GM20000 (cell line): ENCODE data around the gene PAPPA2.

Source experiments
- DNase-seq: peaks from one replicate; pipeline ENCODE4 v3.0.0; 2012; ENCODE audit warnings: low spot score
- TF ChIP-seq, protein P1 (sequence below): IDR thresholded peaks from 2 replicates; pipeline ENCODE4 v1.5.1; 2012; ENCODE audit warnings: mild to moderate bottlenecking, control low read depth; ENCODE audit errors: extremely low read depth, missing control alignments

The PAPPA2 gene

DNA sequence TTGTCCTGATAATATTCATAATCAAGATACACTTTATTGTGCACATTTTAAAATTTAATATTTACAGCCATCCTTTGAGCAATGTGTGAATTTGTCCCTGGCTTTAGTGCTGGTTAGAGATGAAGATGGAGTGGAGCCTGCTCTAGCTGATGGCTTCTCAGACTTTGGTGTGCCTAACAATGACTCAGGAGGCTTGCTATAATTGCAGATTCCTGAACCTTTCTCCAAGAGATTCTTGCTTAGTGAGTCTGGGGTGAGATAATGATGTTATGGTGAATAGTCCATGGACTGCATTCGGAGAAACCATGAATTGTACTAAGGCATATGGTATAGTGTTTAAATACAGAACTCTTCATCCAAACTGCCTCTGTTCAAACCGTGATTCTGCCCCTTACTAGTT lies 307.1 kb downstream of the PAPPA2 start:
- DNase-seq = no peak
- TF ChIP-seq, protein P1, sequence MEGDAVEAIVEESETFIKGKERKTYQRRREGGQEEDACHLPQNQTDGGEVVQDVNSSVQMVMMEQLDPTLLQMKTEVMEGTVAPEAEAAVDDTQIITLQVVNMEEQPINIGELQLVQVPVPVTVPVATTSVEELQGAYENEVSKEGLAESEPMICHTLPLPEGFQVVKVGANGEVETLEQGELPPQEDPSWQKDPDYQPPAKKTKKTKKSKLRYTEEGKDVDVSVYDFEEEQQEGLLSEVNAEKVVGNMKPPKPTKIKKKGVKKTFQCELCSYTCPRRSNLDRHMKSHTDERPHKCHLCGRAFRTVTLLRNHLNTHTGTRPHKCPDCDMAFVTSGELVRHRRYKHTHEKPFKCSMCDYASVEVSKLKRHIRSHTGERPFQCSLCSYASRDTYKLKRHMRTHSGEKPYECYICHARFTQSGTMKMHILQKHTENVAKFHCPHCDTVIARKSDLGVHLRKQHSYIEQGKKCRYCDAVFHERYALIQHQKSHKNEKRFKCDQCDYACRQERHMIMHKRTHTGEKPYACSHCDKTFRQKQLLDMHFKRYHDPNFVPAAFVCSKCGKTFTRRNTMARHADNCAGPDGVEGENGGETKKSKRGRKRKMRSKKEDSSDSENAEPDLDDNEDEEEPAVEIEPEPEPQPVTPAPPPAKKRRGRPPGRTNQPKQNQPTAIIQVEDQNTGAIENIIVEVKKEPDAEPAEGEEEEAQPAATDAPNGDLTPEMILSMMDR = no peak

DNA sequence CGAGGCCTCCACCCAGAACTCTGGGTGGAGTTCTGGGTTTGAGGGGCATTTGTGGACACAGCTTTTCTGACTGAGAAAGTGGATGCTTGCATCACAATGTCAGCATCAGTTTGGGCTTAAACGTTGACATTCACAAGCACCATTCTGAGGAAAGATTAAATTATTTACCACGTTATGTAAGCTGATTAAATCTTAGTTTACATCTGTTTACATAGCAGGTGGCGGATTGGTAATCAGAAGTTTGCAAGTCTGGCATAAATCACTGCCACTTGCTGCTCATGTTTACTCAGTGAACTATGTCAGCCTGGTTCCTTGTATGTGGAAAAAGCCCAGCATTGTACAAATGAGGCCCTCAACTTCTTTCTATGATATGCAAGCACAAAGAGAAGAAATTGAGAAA lies 310.1 kb downstream of the PAPPA2 start:
- TF ChIP-seq, protein P1 = no peak
- no peak for DNase-seq

DNA sequence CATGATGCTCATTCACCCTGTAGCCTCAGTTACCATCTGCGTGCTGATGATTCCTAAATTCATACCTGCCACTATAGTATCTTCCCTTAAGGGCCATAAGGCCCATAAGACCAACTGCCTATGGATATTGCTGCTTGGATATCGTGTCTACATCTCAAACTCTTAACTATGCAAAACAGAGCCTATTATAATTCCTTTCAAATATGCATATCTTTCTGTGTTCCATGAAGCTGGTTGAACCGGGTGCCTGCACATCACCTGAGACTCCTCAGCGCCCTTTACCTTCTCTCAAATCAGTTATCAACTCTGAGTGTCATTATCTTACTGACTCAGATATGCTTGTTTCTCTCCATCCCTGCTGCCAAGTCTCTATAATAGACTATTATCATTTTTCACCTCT lies 311.2 kb downstream of the PAPPA2 start:
- TF ChIP-seq, protein P1 = no peak
- DNase-seq = no peak

DNA sequence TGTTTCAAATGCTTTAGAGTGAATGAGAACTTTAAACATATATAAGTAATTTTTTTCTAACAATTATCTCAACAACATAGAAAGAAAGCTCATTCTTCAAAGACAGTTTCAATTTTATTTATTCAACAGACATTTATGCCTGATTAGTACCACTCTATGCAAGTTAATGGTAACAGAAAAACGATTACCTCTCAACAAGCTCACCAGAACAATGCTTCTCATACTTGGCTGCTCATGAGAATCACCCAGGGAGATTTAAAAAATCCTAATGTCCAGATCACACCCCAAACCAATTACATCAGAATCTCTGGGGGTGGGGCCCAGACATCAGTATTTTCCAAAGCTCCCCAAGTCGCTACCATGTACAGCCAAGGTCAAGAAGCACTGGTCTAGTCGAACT lies 312.4 kb downstream of the PAPPA2 start:
- TF ChIP-seq, protein P1 = no peak
- no peak for DNase-seq

DNA sequence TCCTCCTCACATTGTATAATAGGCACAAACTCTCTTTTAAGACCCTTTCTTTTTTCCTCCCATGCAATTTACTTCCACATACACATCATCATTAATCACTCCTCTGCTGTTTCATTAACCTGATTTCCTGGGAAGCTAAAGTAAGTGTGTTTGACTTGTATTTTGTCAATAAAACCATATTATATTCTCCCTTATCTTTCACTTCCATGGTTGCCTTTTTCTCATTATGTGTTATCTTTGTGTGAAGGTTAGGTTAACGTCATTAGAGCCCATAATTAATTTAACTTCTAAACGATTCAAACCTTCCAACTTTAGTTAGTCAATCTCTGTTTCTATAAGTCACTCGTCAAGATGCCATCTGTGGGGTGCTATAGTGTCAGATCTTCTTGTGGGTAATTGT lies 313.0 kb downstream of the PAPPA2 start:
- TF ChIP-seq, protein P1 = no peak
- no peak for DNase-seq

DNA sequence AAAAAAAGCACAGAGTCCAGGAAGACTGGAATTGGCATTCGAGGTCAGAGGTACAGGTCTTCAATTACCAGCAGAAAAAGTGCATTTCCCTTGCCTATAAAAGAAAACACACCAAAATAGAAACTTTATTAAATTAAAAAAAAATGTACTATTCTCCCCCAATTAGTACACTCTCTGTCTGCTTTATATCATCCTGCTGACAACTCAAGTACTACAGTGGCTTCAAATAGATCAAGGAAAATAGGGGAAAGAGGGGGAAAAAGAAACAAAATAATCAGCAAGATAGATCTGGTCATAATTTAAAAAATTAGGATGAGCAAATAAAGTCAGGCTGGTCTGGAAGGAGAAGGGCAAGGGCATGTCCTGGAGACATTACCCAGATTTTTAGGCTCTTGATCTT lies 315.1 kb downstream of the PAPPA2 start:
- TF ChIP-seq, protein P1 = no peak
- DNase-seq = no peak

DNA sequence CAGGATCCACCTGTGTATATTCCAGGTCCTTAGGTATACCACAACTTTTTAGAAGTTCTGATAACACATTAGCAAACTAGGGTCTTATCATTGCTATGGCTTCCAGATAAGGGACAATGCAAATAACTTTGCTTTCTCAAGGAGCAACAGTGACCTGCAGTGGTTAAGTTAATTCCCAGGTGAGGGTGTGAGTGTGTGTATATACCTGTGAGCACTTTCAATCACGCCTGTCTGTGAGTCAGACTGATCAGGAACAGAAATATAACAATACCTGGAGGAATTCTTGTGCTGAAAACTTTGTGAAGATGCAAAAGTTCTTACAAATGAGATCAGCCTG lies 317.0 kb downstream of the PAPPA2 start:
- no peak for DNase-seq
- TF ChIP-seq, protein P1 = no peak
